KMS-11 (cell line): ENCODE results near the gene GRIA2.

Source experiments
- H2AFZ ChIP-seq: fragments of 200-600 bp; sonication (generic); 2 replicates; pipeline ENCODE4 v1.6.1; 2016; ENCODE audit warnings: antibody characterized with exemption, mixed run types, low read depth
- H3K27ac ChIP-seq: fragments of 200-600 bp; sonication (generic); 2 replicates; pipeline ENCODE4 v1.6.1; 2016; ENCODE audit warnings: mild to moderate bottlenecking, mixed run types
- H3K27me3 ChIP-seq: fragments of 200-600 bp; sonication (generic); 2 replicates; pipeline ENCODE4 v1.6.1; 2017; ENCODE audit warnings: mild to moderate bottlenecking, low read depth, mixed run types, moderate library complexity; ENCODE audit not compliant: insufficient read depth
- H3K36me3 ChIP-seq: fragments of 200-600 bp; sonication (generic); 2 replicates; pipeline ENCODE4 v1.6.1; 2017; ENCODE audit warnings: mild to moderate bottlenecking, mixed run types; ENCODE audit not compliant: insufficient read depth
- H3K4me1 ChIP-seq: fragments of 200-600 bp; sonication (generic); 2 replicates; pipeline ENCODE4 v1.6.1; 2016; ENCODE audit warnings: mild to moderate bottlenecking, low read depth, mixed run types; ENCODE audit not compliant: poor library complexity, severe bottlenecking
- H3K4me2 ChIP-seq: fragments of 200-600 bp; sonication (generic); 2 replicates; pipeline ENCODE4 v1.7.0; 2016; ENCODE audit warnings: mild to moderate bottlenecking, mixed run types
- H3K4me3 ChIP-seq: fragments of 200-600 bp; sonication (generic); IDR thresholded peaks from 2 replicates; pipeline ENCODE4 v1.6.1; 2017; ENCODE audit warnings: low read depth, low read length, mixed read lengths; ENCODE audit not compliant: insufficient read depth
- H3K79me2 ChIP-seq: fragments of 200-600 bp; sonication (generic); 2 replicates; pipeline ENCODE4 v1.6.1; 2016; ENCODE audit warnings: low read depth, mixed run types; ENCODE audit not compliant: insufficient read depth
- H3K9ac ChIP-seq: fragments of 200-600 bp; sonication (generic); 2 replicates; pipeline ENCODE4 v1.6.1; 2016; ENCODE audit warnings: mild to moderate bottlenecking, mixed run types
- H4K20me1 ChIP-seq: fragments of 200-600 bp; sonication (generic); 2 replicates; pipeline ENCODE4 v1.6.1; 2016; ENCODE audit warnings: mild to moderate bottlenecking, mixed run types; ENCODE audit not compliant: insufficient read depth
- TF ChIP-seq, protein P1 (sequence below): fragments of 200-600 bp; sonication (generic); conservative IDR thresholded peaks from 2 replicates; pipeline ENCODE4 v1.6.1; 2017; ENCODE audit warnings: low read depth, mild to moderate bottlenecking, antibody characterized with exemption, low read length, moderate library complexity, mixed read lengths

GRIA2 gene

DNA sequence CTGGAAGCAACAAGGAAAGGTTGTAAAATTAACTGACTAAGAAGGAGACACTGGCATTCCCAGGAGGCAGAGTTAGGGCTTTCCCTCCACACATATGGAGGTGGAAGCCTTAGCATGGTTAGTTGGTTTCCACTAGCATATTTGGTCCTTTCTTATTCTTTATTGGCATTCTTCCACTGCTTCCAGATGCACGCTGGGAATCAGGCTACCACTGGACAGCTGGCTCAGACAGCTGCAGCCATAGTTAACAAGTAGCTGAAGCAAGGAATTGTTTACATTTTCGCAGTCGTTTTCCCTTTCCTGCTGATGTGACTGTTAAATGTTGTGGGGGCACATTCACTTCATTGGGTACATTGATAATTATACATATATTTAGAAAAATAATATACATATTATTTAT, 169.2 kb downstream of the GRIA2 start:
- no peak overlapping the region for H3K9ac ChIP-seq
- H3K4me3 ChIP-seq: no peak overlapping the region
- H3K36me3 ChIP-seq: no peaks in the 10 kb centered on the region
- no peak overlapping the region for H3K4me2 ChIP-seq
- H3K27ac ChIP-seq: no peak overlapping the region
- H3K79me2 ChIP-seq: no peaks in the 10 kb centered on the region
- no peak overlapping the region for H2AFZ ChIP-seq
- H4K20me1 ChIP-seq: no peaks in the 10 kb centered on the region
- no peaks in the 10 kb centered on the region for H3K27me3 ChIP-seq
- TF ChIP-seq, protein P1, sequence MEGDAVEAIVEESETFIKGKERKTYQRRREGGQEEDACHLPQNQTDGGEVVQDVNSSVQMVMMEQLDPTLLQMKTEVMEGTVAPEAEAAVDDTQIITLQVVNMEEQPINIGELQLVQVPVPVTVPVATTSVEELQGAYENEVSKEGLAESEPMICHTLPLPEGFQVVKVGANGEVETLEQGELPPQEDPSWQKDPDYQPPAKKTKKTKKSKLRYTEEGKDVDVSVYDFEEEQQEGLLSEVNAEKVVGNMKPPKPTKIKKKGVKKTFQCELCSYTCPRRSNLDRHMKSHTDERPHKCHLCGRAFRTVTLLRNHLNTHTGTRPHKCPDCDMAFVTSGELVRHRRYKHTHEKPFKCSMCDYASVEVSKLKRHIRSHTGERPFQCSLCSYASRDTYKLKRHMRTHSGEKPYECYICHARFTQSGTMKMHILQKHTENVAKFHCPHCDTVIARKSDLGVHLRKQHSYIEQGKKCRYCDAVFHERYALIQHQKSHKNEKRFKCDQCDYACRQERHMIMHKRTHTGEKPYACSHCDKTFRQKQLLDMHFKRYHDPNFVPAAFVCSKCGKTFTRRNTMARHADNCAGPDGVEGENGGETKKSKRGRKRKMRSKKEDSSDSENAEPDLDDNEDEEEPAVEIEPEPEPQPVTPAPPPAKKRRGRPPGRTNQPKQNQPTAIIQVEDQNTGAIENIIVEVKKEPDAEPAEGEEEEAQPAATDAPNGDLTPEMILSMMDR: no peak
- no peaks in the 10 kb centered on the region for H3K4me1 ChIP-seq

DNA sequence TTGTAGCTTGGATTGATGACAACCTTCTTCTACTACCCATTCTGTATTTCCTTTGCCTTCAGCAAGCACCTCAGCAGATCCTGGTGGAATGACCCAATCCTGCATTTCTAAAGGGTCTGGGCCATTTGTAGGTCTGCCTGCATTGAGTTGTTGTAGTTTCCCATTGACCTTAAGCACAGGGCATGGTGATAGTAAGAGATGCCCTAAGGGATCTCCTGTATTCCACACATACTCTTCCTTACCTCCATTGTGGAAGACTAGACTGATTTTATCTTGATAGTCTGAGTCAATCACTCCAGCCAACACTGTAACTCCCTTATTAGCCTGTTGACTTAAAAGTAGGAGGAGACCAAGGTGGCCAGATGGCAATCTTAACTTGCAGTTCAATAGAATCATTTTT, 184.5 kb downstream of the GRIA2 start:
- Histone ChIP-seq H3K4me2 (no peak overlapping the region), H3K4me3 (no peak overlapping the region), H3K4me1 (no peaks in the 10 kb centered on the region), H3K27me3 (no peaks in the 10 kb centered on the region), H3K27ac (no peak overlapping the region), H4K20me1 (no peaks in the 10 kb centered on the region), H3K36me3 (no peaks in the 10 kb centered on the region), H3K79me2 (no peaks in the 10 kb centered on the region), H2AFZ (no peak overlapping the region), H3K9ac (no peak overlapping the region)
- TF ChIP-seq, protein P1: no peak
